NCI-H1417 (cell line): Measurements from ENCODE around the gene COL6A2.
"Not testable (repeated sequence)": the region's sequence is repeated elsewhere in the genome, so short reads cannot be mapped to it uniquely, and the experiment has no call there.

Experiments used
- DNase-seq, 3 experiments: peaks; one replicate each; lab custom pipeline; 2025; lab: John Stamatoyannopoulos, UW

COL6A2 gene

DNA sequence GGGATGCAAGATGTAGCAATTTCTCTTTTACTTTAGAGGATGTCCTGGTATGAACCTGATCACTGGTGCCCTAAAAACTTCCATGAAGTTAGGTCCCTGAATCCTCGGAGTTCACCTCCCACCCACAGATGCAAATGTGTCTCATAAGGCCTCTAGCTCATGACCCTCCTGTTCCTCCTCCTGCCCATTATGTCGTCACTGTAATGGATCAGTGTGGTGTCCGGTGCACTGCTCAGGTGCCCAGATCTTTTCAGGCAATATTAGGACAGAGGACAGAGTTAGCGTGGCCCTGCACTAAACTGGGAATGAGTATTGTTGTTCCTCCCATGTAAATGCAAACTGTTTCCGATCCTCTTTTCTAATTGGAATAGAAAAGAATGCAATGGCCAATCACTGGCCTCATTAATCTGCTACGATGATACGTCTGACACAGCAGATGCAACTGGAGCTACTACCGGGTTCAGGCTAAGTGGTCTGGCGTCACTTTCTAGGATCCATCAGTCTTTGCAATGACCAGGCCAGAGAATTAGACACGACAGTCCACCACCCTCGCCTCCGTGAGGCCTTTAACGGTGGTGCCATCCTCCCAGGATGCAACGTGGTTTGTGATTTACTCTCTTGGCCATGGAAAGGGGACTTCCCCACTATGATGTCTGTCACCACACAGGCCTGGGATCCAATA, 3.4 kb upstream of the COL6A2 start:
- no peak for DNase-seq

GRCh38 chr21:46095083-46095719, 2.7 kb upstream of the COL6A2 start:
- DNase-seq = no peak

DNA sequence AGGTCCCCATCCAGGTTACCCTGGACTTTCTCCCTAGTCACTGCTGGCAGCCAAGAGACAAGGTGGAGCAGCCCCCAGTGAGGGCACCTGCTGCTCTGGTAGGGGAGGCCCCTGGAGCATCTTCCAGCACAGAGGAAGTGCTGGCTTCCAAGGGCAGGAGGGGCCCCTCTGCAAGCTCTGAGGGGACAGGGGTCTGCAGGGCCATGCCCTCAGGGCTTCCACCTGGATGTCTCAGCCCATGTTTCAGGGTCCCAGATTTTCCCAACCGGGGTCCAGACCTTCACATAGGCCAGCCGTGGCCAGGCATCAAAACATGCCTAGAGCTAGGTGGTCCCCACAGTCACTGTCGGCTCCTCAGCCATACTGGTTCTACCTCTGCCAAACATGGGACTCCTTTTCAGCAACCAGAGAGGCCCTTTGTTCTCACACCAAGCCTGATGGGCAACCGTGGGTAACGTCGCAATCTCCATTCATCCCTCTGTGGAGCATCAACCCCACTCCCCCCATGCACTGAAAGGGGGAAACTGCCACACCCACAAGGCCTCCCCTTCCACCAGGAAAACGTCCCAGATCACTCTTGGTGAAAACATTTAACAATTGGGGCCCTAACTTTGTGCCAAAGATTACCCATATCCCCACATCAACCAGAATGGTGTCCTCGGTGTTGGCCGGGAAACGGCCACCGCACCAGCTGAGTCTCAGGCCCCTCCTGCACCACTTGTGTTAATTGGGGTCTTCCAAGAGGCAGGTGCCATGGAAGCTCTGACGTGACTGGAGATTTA, 1.9 kb upstream of the COL6A2 start:
- no peak for DNase-seq

DNA sequence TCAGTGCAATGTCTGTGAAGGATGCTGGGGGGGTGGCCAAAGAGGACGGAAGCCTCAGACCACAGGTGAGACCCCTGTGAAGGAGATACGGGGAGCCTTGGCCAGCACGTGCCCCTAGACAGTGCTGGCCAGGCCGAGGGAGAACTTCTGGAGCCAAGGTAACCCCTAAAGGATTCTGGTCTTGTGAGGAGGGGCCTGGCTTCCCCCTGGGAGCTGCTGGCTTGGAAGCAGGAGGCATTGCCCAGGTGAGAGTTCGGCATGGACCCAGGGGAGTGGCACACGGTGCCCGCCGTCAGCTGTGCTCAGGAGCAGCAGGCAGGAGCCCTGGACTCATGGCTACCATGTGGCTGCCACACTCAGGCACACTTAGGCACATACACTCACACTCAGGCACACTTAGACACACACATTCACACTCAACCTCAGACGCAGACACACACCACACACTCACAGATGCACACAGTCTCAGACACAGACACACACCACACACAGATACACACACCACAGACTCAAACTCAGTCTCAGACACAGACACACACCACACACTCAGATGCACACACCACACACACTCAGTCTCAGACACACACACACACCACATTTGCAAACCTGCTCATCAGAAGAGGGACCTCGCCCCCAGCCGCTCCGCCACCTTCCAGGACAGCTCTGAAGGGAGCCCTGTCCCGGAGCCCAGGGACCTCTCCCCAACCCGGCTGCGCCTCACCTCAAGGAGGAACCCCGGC, 1.1 kb upstream of the COL6A2 start:
- DNase-seq = no peak

GRCh38 chr21:46098303-46099141, 610 bp downstream of the COL6A2 start:
- no peak for DNase-seq

- DNase-seq = no peak
Observed at GRCh38 chr21:46099476-46099875, 1.6 kb downstream of the COL6A2 start.

DNA sequence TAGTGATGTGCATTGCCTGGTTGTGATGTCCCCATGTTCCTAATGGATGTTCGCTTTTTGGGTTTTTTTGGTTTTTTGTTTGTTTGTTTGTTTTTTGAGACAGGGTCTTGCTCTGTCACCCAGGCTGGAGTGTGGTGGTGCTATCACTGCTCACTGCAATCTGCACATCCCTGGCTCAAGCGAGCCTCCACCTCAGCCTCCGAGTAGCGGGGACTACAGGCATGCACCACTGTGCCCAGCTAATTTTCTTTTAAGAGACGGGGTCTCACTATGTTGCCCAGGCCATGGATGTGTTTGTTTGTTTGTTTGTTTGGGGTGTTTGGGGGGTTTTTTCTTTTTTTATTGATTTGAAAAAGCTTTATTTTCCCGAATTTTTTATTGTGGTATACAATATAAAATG, 2.1 kb downstream of the COL6A2 start:
- no peak for DNase-seq

GRCh38 chr21:46100426-46100825, 2.5 kb downstream of the COL6A2 start:
- DNase-seq = no peak

DNA sequence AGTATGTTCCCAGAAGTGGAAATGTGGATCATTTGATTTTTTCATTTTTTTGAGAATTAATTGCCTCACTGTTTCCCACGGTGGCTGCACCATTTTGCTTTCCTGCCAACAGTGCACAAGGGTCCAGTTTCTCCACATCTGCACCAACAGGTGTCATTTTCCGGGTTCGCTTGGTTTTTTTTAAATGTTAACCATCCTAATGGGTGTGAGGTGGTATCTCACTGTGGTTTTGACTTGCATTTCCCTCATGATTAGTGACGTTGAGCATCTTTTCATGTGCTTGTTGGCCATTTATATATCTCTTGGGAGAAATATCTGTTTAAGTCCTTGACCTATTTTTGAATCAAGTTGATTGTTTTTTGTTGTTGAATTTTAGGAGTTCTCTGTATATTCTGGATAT, 3.0 kb downstream of the COL6A2 start:
- DNase-seq = no peak

DNA sequence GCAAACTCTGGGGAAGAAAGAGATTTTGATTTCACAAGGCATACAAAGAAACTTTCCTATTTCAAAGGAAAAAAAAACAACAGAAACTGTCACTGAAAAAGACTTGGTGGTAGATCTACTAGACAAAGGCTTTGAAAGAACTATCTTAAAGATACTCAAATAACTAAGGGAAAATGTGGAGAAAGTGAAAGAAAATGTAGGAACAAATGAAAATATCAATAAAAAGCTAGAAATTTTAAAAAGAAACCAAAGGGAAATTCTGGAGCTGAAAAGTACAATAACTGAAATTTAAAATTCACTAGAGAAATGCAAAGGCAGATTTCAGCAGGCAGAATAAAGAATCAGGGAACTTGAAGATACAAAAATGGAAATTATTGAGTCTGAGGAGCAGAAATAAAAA, 6.2 kb downstream of the COL6A2 start:
- no peak for DNase-seq

GRCh38 chr21:46107376-46107775, 9.5 kb downstream of the COL6A2 start:
- DNase-seq = not testable (repeated sequence)

DNA sequence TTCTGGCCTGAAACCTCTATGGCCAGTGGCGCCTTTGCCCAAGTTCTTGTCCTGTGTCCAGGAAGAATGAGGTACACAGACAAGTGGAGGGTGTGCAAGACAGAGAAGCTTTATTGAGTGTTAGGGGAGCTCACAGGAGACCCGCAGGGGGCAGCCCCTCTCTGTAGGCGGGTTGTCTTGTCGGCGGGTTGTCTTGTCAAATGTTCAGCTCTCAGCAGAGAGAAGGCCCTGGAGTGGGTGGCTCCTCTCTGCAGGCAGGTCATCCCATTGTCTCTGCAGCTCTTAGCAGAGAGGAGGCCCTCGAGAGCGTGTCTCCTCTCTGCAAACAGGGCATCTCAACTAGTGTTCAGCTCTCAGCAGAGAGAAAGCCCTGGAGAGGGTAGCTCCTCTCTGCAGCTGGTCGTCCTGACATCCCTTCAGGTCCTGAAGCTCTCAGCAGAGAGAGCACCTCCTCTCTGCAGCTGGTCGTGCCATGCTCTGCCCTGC, 11.0 kb downstream of the COL6A2 start:
- DNase-seq = no peak

GRCh38 chr21:46109313-46110221, 11.7 kb downstream of the COL6A2 start:
- DNase-seq = no peak

GRCh38 chr21:46110499-46111192, 12.7 kb downstream of the COL6A2 start:
- DNase-seq = peak in 1 of 3 experiments; percentile 4

- DNase-seq = no peak
Observed at GRCh38 chr21:46111193-46111571, 13.3 kb downstream of the COL6A2 start.

- DNase-seq = no peak
Observed at GRCh38 chr21:46111857-46112724, 14.2 kb downstream of the COL6A2 start.

GRCh38 chr21:46112725-46113215, 14.9 kb downstream of the COL6A2 start:
- DNase-seq = no peak

- no peak for DNase-seq
Observed at GRCh38 chr21:46113497-46114176, 15.7 kb downstream of the COL6A2 start.
